ENCODE results near the gene TRMT61B.

The TRMT61B gene

DNA sequence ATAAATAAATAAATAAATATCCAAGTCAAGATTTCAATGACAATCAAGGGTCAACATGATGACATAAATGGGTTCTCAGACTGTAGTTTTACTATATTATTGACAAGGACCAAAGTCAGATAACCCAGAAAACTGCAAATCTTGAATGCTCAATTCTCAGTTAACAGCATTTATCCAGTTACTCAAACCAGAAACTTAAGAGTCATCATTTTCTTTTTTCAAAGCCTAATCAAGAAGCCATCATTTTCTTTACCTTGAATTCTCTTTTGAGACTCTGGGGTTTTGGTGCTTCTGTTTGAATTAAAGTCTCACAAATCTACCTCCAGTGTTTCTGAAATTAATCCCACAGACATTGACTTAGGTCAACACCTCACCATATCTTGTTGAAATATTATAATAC is 14.1 kb downstream of the TRMT61B start:
- Histone ChIP-seq H3K27me3 (ENCODE audit: insufficient read depth, insufficient read length) (no peaks in the 10 kb centered on the region), H3K4me1 (ENCODE audit: insufficient read depth, insufficient read length) (no peaks in the 10 kb centered on the region), H3K9me3 (ENCODE audit: insufficient read depth, low read length) (no peaks in the 10 kb centered on the region), H3K9ac (ENCODE audit: insufficient read length, low read depth) (no peak overlapping the region), H3K36me3 (ENCODE audit: insufficient read depth, insufficient read length, low read length) (peaks cover 26% of the 10 kb centered on the region), H3K4me3 (ENCODE audit: insufficient read length, low read depth) (no peak overlapping the region)
- TF ChIP-seq YY1 (IDR thresholded peaks at IDR 0.05; ENCODE audit: insufficient read depth, insufficient read length) (no peak), ZNF274 (IDR thresholded peaks at IDR 0.05; ENCODE audit: low read depth, low read length) (no peak), SUZ12 (IDR thresholded peaks at IDR 0.05; ENCODE audit: extremely low read depth, insufficient read depth, insufficient read length) (no peak)
- DNase-seq (ENCODE audit: low read depth, low spot score) = no peak

DNA sequence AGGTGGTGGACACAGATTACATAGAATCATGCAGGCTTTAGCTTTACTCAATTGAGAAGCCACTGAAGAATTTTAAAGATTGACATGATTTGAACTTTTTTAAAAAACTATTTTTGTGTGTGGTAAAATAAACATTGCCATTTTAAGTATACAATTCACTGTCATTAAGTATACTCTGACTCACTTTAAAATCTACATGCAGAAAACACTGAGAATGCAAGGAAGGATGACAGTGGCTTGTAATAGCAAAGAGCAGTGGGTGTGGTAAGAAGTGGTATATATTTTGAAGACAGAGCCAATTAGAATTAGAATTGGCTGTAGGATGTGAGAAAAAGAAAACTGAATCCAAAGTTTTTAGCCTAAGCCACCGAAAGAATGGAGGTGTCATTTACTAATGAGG is 14.9 kb downstream of the TRMT61B start:
- peaks cover 24% of the 10 kb centered on the region for H3K36me3 ChIP-seq (ENCODE audit: insufficient read depth, insufficient read length, low read length)

GRCh38 chr2:28842042-28842441 is 28.1 kb downstream of the TRMT61B start:
- Histone ChIP-seq H3K36me3 (ENCODE audit: insufficient read depth, insufficient read length, low read length) (peaks cover 3% of the 10 kb centered on the region), H3K4me1 (ENCODE audit: insufficient read depth, insufficient read length) (no peaks in the 10 kb centered on the region), H3K27me3 (ENCODE audit: insufficient read depth, insufficient read length) (no peaks in the 10 kb centered on the region), H3K9ac (ENCODE audit: insufficient read length, low read depth) (no peak overlapping the region), H3K4me3 (ENCODE audit: insufficient read length, low read depth) (no peak overlapping the region), H3K9me3 (ENCODE audit: insufficient read depth, low read length) (no peaks in the 10 kb centered on the region)
- no peak for DNase-seq (ENCODE audit: low read depth, low spot score)
- TF ChIP-seq ZNF274 (IDR thresholded peaks at IDR 0.05; ENCODE audit: low read depth, low read length) (no peak), YY1 (IDR thresholded peaks at IDR 0.05; ENCODE audit: insufficient read depth, insufficient read length) (no peak), SUZ12 (IDR thresholded peaks at IDR 0.05; ENCODE audit: extremely low read depth, insufficient read depth, insufficient read length) (no peak)

More for the DNA sequence above, 14.9 kb downstream of the TRMT61B start:
- H3K27me3 ChIP-seq (ENCODE audit: insufficient read depth, insufficient read length) = no peaks in the 10 kb centered on the region
- H3K9ac ChIP-seq (ENCODE audit: insufficient read length, low read depth) = no peak overlapping the region
- no peaks in the 10 kb centered on the region for H3K4me1 ChIP-seq (ENCODE audit: insufficient read depth, insufficient read length)
- no peak overlapping the region for H3K4me3 ChIP-seq (ENCODE audit: insufficient read length, low read depth)
- no peaks in the 10 kb centered on the region for H3K9me3 ChIP-seq (ENCODE audit: insufficient read depth, low read length)
- TF ChIP-seq SUZ12 (IDR thresholded peaks at IDR 0.05; ENCODE audit: extremely low read depth, insufficient read depth, insufficient read length) (no peak), ZNF274 (IDR thresholded peaks at IDR 0.05; ENCODE audit: low read depth, low read length) (no peak), YY1 (IDR thresholded peaks at IDR 0.05; ENCODE audit: insufficient read depth, insufficient read length) (no peak)
- no peak for DNase-seq (ENCODE audit: low read depth, low spot score)

DNA sequence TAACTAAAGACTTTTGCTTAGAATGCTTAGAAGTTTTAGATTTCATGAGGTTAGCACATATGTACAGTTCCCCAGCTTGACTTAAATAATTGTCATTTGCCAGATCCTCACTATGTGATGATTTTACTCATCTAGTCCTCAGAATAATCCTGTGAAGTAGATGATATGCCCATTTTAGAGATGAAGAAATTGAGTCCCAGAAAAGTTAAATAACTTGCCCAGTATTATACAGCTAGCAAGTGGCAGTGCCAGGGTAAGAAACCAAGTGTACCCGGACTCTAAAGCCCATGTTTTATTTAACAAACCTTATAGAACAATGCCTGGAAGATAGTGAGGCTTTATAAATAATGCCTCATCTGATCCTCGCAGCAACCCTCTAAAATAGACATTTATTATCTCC is 31.1 kb downstream of the TRMT61B start:
- no peak overlapping the region for H3K9ac ChIP-seq (ENCODE audit: insufficient read length, low read depth)
- DNase-seq (ENCODE audit: low read depth, low spot score) = no peak
- H3K36me3 ChIP-seq (ENCODE audit: insufficient read depth, insufficient read length, low read length) = no peaks in the 10 kb centered on the region
- TF ChIP-seq ZNF274 (IDR thresholded peaks at IDR 0.05; ENCODE audit: low read depth, low read length) (no peak), YY1 (IDR thresholded peaks at IDR 0.05; ENCODE audit: insufficient read depth, insufficient read length) (no peak), SUZ12 (IDR thresholded peaks at IDR 0.05; ENCODE audit: extremely low read depth, insufficient read depth, insufficient read length) (no peak)
- H3K9me3 ChIP-seq (ENCODE audit: insufficient read depth, low read length) = no peaks in the 10 kb centered on the region
- no peaks in the 10 kb centered on the region for H3K27me3 ChIP-seq (ENCODE audit: insufficient read depth, insufficient read length)
- no peaks in the 10 kb centered on the region for H3K4me1 ChIP-seq (ENCODE audit: insufficient read depth, insufficient read length)
- H3K4me3 ChIP-seq (ENCODE audit: insufficient read length, low read depth) = no peak overlapping the region

GRCh38 chr2:28835781-28836180 is 34.3 kb downstream of the TRMT61B start:
- no peaks in the 10 kb centered on the region for H3K36me3 ChIP-seq (ENCODE audit: insufficient read depth, insufficient read length, low read length)
- H3K4me3 ChIP-seq (ENCODE audit: insufficient read length, low read depth) = no peak overlapping the region
- no peak for TF ChIP-seq YY1 (IDR thresholded peaks at IDR 0.05; ENCODE audit: insufficient read depth, insufficient read length)
- no peak for TF ChIP-seq SUZ12 (IDR thresholded peaks at IDR 0.05; ENCODE audit: extremely low read depth, insufficient read depth, insufficient read length)
- H3K27me3 ChIP-seq (ENCODE audit: insufficient read depth, insufficient read length) = no peaks in the 10 kb centered on the region
- H3K4me1 ChIP-seq (ENCODE audit: insufficient read depth, insufficient read length) = no peaks in the 10 kb centered on the region
- no peak for DNase-seq (ENCODE audit: low read depth, low spot score)
- H3K9ac ChIP-seq (ENCODE audit: insufficient read length, low read depth) = no peak overlapping the region
- no peaks in the 10 kb centered on the region for H3K9me3 ChIP-seq (ENCODE audit: insufficient read depth, low read length)

- Histone ChIP-seq H3K9ac (ENCODE audit: insufficient read length, low read depth) (no peak overlapping the region), H3K36me3 (ENCODE audit: insufficient read depth, insufficient read length, low read length) (no peaks in the 10 kb centered on the region)
- no peak for DNase-seq (ENCODE audit: low read depth, low spot score)
These were observed 36.2 kb downstream of the TRMT61B start for GRCh38 chr2:28833740-28834470.

DNA sequence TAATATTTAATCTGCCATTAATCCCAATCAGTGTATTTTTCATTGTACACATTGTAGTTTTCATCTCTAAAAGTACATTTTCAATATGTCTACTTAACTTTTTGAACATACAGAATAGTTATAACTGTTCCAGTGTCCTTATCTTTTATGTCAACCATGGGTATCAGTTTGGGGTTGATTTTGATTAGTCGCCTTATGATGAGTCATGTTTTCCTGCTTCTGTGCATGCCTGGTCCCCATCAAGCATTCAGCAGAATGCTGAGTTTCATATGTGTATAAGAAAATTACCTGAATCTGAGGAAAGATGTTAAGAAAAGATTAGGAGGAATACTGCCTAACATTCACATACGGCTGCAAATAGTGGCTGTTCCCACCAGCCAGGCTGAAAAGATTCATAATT is 41.7 kb downstream of the TRMT61B start:
- DNase-seq (ENCODE audit: low read depth, low spot score) = no peak
- no peak overlapping the region for H3K9ac ChIP-seq (ENCODE audit: insufficient read length, low read depth)
- no peaks in the 10 kb centered on the region for H3K27me3 ChIP-seq (ENCODE audit: insufficient read depth, insufficient read length)
- no peaks in the 10 kb centered on the region for H3K4me1 ChIP-seq (ENCODE audit: insufficient read depth, insufficient read length)
- no peak overlapping the region for H3K4me3 ChIP-seq (ENCODE audit: insufficient read length, low read depth)
- H3K9me3 ChIP-seq (ENCODE audit: insufficient read depth, low read length) = no peaks in the 10 kb centered on the region
- no peak for TF ChIP-seq ZNF274 (IDR thresholded peaks at IDR 0.05; ENCODE audit: low read depth, low read length)
- TF ChIP-seq SUZ12 (IDR thresholded peaks at IDR 0.05; ENCODE audit: extremely low read depth, insufficient read depth, insufficient read length) = no peak
- no peak for TF ChIP-seq YY1 (IDR thresholded peaks at IDR 0.05; ENCODE audit: insufficient read depth, insufficient read length)
- no peaks in the 10 kb centered on the region for H3K36me3 ChIP-seq (ENCODE audit: insufficient read depth, insufficient read length, low read length)

More at GRCh38 chr2:28833740-28834470, 36.2 kb downstream of the TRMT61B start:
- H3K9me3 ChIP-seq (ENCODE audit: insufficient read depth, low read length) = no peaks in the 10 kb centered on the region
- no peak overlapping the region for H3K4me3 ChIP-seq (ENCODE audit: insufficient read length, low read depth)
- no peaks in the 10 kb centered on the region for H3K4me1 ChIP-seq (ENCODE audit: insufficient read depth, insufficient read length)
- TF ChIP-seq ZNF274 (IDR thresholded peaks at IDR 0.05; ENCODE audit: low read depth, low read length) = no peak
- no peak for TF ChIP-seq SUZ12 (IDR thresholded peaks at IDR 0.05; ENCODE audit: extremely low read depth, insufficient read depth, insufficient read length)
- no peak for TF ChIP-seq YY1 (IDR thresholded peaks at IDR 0.05; ENCODE audit: insufficient read depth, insufficient read length)
- H3K27me3 ChIP-seq (ENCODE audit: insufficient read depth, insufficient read length) = no peaks in the 10 kb centered on the region

All from NT2/D1 (cell line).